ENCODE results near the gene FBXW12.

Gene FBXW12

GRCh38 chr3:48407542-48408099 is 35.6 kb downstream of the FBXW12 start:
- no peak for DNase-seq (ENCODE audit: low read depth in 4 of 4, low spot score in 1 of 4)

GRCh38 chr3:48408823-48409281 is 36.8 kb downstream of the FBXW12 start:
- no peak for DNase-seq (ENCODE audit: low read depth in 4 of 4, low spot score in 1 of 4)

- DNase-seq (ENCODE audit: low read depth in 4 of 4, low spot score in 1 of 4): no peak
Observed at GRCh38 chr3:48409291-48410201, 37.5 kb downstream of the FBXW12 start.

- no peak for DNase-seq (ENCODE audit: low read depth in 4 of 4, low spot score in 1 of 4)
Observed at GRCh38 chr3:48410205-48411040, 38.4 kb downstream of the FBXW12 start.

GRCh38 chr3:48411041-48411588 is 39.1 kb downstream of the FBXW12 start:
- DNase-seq (ENCODE audit: low read depth in 4 of 4, low spot score in 1 of 4): no peak

GRCh38 chr3:48411606-48412374 is 39.8 kb downstream of the FBXW12 start:
- DNase-seq (ENCODE audit: low read depth in 4 of 4, low spot score in 1 of 4): no peak

GRCh38 chr3:48412375-48413001 is 40.5 kb downstream of the FBXW12 start:
- DNase-seq (ENCODE audit: low read depth in 4 of 4, low spot score in 1 of 4): no peak

GRCh38 chr3:48413086-48413485 is 41.1 kb downstream of the FBXW12 start:
- no peak for DNase-seq (ENCODE audit: low read depth in 4 of 4, low spot score in 1 of 4)

GRCh38 chr3:48413611-48414010 is 41.6 kb downstream of the FBXW12 start:
- no peak for DNase-seq (ENCODE audit: low read depth in 4 of 4, low spot score in 1 of 4)

GRCh38 chr3:48414376-48415250 is 42.6 kb downstream of the FBXW12 start:
- DNase-seq (ENCODE audit: low read depth in 4 of 4, low spot score in 1 of 4): no peak

DNA sequence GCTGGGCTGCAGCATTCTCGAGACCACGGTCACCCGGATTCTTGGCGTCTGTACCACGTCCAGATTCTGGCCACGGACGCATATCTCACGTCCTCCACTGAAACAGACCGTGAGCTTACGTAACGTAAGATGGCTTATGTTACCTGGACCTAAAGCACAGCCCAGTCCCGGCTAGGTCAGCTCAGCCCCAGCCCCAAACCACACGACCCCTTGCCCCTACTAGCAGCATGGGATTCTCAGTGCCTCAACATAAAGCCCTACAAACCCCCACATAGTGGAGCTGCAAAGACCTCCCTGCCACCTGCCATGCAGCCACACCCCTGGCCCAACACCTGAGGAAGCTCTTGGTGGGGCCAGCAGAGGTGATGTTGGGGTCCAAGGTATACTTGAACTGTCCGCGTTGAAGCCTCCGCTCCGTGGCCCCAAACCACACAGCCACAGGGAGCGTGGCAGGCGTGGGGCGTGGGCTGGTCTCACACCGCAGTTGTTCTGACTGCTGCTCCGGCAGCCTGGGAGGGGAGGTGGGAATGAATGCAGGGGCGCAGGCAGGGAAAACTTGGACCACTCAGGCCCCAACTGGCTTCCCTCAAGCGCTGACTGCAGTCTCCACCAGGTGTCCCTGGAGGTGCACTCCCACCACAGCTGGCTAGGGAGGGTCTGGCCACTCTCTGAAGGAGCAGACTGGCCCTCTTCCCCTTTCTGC is 43.4 kb downstream of the FBXW12 start:
- no peak for DNase-seq (ENCODE audit: low read depth in 4 of 4, low spot score in 1 of 4)

DNA sequence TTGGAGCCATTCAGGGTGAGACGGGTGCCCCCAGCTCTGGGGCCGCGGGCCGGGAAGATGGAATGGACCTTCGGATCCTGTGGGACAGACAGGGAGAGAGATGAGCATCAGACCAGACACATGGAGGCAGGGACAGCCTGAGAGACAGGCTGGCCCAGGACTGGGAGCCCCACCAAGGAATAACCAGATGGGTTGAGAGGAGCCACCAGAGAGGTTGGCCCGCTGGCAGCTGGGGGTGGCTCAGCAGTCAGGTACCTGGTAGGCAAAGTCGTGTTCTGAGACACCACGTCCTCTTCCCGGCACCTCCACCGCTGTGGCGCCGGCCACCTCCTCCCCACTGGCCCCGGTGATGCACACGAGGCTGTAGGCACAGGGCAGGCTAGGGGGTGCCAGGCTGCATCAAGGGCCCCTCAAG is 44.1 kb downstream of the FBXW12 start:
- no peak for DNase-seq (ENCODE audit: low read depth in 4 of 4, low spot score in 1 of 4)

- no peak for DNase-seq (ENCODE audit: low read depth in 4 of 4, low spot score in 1 of 4)
Observed at GRCh38 chr3:48416546-48416945, 44.5 kb downstream of the FBXW12 start.

- DNase-seq (ENCODE audit: low read depth in 4 of 4, low spot score in 1 of 4): no peak
Observed at GRCh38 chr3:48417529-48418108, 45.6 kb downstream of the FBXW12 start.

GRCh38 chr3:48418140-48418539 is 46.1 kb downstream of the FBXW12 start:
- no peak for DNase-seq (ENCODE audit: low read depth in 4 of 4, low spot score in 1 of 4)

GRCh38 chr3:48418651-48419050 is 46.6 kb downstream of the FBXW12 start:
- DNase-seq (ENCODE audit: low read depth in 4 of 4, low spot score in 1 of 4): no peak

DNA sequence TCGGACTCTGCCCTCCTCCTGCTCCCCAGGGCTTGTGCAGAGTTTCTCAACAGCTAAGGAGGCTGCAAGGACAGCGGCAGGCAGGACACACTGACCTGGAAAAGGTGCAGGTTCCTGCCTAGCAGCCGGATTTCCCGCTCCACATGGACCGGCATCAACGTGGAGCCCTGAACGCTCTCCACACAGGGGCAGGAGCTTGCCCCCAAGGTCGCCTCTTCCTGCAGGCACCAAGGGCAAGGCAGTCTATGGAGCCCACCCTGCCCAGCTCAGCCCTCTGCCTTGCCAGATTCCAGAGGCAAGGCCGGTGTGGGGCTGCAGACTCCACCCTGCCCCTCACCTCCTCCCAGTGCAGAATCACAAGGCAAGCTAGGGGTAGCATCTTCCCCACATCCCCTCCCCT is 47.1 kb downstream of the FBXW12 start:
- DNase-seq (ENCODE audit: low read depth in 4 of 4, low spot score in 1 of 4): no peak

DNA sequence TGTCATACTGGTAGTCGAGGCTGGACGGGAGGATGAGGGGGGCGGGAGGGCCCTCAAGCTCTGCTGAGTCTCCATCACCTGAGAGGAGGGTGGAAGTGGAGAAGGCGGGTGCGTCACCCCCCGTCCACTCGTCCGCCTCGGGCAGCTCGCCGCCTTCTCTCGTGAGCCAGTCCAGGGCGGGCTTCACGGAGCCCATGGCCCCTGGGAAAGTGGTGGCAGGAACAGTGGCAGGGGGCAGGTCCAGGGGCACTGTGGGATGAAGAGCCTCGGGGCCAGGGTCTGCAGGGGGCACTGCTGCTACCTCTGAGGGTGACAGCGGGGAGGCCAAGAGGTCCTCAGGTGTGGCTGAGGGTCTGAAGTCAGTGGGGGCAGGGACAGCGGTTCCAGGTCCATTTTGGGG is 47.6 kb downstream of the FBXW12 start:
- DNase-seq (ENCODE audit: low read depth in 4 of 4, low spot score in 1 of 4): no peak
